ENCODE results near the gene HERC2. TPM values are rescaled to one million over a fixed set of nuclear protein-coding genes. Genes with fewer than 3 reads are reported as not detected.
"Not testable (repeated sequence)": the region's sequence is repeated elsewhere in the genome, so short reads cannot be mapped to it uniquely, and the experiment has no call there.

HERC2 gene
- 42.7 TPM for total RNA-seq

GRCh38 chr15:28322129-28322588, at the start of gene HERC2:
TSS of gene HERC2 (minus strand) at chr15:28322179. CDS start at chr15:28321433, 746 bp downstream.
- H3K27me3 ChIP-seq; H3K27ac ChIP-seq; H3K4me1 ChIP-seq; H3K9me3 ChIP-seq; DNase-seq (ENCODE audit: low spot score in 2 of 2); intact Hi-C loops (cut with DNase I); H3K36me3 ChIP-seq: not testable (repeated sequence)
- H3K4me3 ChIP-seq = peak within 1 kb of the TSS; percentile 33 to 61

- H3K4me3 ChIP-seq; H3K27ac ChIP-seq; H3K36me3 ChIP-seq; DNase-seq (ENCODE audit: low spot score in 2 of 2); H3K9me3 ChIP-seq; H3K27me3 ChIP-seq; H3K4me1 ChIP-seq; intact Hi-C loops (cut with DNase I): not testable (repeated sequence)
Observed at GRCh38 chr15:28365502-28365901, 43.5 kb upstream of the HERC2 start.

DNA sequence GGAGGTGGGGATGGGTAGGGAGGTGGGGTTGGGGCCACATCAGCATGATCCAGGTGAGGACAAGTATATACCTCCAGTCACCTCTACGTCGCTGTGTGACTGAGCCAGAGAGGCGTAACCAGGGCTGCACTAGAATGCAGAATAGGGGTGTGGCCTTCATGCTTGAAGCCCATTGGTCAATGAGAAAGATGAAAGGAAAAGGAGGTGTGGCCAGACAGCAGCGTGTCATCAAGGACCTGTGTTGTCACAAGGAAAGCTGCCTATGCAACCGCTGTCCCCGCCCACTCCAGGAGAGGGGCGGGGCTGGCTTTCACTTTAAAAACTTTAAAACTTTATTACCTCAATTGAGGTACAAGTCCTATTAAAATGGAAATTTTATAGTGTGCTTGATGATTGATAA, 36.0 kb upstream of the HERC2 start, which contains the start of gene GOLGA6L24:
TSS of gene GOLGA6L24 (minus strand) at position 101 of the 400 bp plus-strand sequence. CDS start at position 40, 61 bp downstream.
- intact Hi-C loops (cut with DNase I); H3K36me3 ChIP-seq; H3K27me3 ChIP-seq; H3K9me3 ChIP-seq; H3K4me3 ChIP-seq; DNase-seq (ENCODE audit: low spot score in 2 of 2); H3K4me1 ChIP-seq; H3K27ac ChIP-seq: not testable (repeated sequence)

DNA sequence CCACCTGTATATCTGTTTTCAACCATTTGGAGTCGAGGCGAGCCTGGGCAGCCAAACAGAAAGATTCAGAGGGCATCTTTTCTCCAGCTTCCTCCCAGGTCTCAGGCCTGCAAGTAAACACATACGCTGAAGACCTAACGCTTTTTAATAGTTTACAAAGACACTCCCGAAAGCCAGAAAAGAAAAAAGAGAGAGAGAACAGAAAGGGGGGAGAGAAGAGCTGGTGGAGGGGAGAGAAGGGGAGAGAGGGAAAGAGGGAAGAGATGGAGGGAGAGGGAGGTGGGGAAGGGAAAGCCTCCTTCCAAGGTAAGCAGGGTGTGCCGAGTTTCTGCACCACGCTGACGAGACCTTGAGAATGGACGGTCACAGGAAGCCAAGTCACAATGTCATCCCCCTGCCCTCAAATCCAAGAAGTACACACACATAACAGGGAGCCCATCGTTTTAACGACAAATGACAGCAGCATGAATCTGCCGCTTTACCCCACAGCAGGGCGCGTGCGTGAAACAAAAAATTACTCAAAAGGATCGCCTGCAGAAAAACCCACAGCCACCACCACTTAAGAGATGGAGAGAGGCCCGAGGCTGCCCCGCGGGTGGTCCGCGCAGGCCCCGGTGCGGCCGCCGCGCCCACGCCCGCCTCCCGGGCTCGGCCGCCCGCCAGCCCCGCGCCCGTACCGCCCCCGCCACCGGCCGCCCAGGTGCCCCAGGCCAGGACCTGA, 461 bp downstream of the HERC2 start:
- H3K27ac ChIP-seq; intact Hi-C loops (cut with DNase I): not testable (repeated sequence)

DNA sequence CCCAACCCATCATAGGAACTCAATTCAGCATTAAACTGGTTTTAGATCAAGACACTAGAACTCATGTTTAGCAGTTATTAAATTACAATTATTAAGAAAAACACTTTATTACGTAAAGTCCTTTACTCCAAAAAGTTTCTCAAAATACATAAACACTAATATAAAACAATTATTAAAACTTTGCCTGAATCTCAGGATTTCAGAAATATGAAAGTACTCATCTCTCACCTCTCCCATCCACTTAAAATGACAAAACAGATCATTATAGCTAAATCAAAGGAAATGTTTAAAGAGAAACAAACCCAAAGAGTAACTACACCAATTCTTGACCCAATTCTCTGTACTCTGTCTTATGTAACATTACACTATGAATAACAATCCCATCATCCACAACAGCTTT, 2.3 kb downstream of the HERC2 start:
- H3K9me3 ChIP-seq; DNase-seq (ENCODE audit: low spot score in 2 of 2); intact Hi-C loops (cut with DNase I); H3K27ac ChIP-seq; H3K27me3 ChIP-seq; H3K4me1 ChIP-seq; H3K4me3 ChIP-seq: not testable (repeated sequence)
- H3K36me3 ChIP-seq = peaks cover 15 to 21% of the 10 kb centered on the region in 2 donors

More for the DNA sequence above, 461 bp downstream of the HERC2 start:
- H3K4me3 ChIP-seq = peak overlapping the region; percentile 33 to 61
- not testable (repeated sequence) for DNase-seq (ENCODE audit: low spot score in 2 of 2); H3K36me3 ChIP-seq; H3K27me3 ChIP-seq; H3K9me3 ChIP-seq; H3K4me1 ChIP-seq

DNA sequence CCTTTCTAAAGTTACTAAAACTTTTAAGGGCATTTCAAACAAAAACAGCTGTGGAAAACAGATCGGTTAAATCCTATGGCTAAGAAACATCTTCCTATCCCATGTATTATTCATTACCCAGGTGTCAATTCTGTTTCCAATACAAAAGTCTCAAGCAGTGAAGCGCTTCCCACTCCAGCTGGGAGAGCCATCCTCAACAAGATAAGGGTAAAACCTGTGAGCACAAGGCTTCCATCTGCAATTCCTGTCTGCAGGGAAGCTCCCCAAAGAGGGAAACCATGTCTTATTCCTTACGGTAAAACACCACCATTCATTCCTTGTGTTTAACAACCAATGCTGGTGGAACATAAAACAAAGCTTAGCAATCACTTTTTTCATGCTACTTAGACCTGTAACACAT, 3.2 kb downstream of the HERC2 start:
- not testable (repeated sequence) for H3K27me3 ChIP-seq, H3K9me3 ChIP-seq

GRCh38 chr15:28318122-28318521, 3.9 kb downstream of the HERC2 start:
- DNase-seq (ENCODE audit: low spot score in 2 of 2); intact Hi-C loops (cut with DNase I); H3K27me3 ChIP-seq; H3K4me3 ChIP-seq; H3K4me1 ChIP-seq; H3K9me3 ChIP-seq; H3K27ac ChIP-seq: not testable (repeated sequence)
- H3K36me3 ChIP-seq = peaks cover 21 to 31% of the 10 kb centered on the region in 2 donors

More for the DNA sequence above, 3.2 kb downstream of the HERC2 start:
- DNase-seq (ENCODE audit: low spot score in 2 of 2); H3K4me1 ChIP-seq; H3K27ac ChIP-seq; intact Hi-C loops (cut with DNase I); H3K4me3 ChIP-seq: not testable (repeated sequence)
- H3K36me3 ChIP-seq = peaks cover 21 to 29% of the 10 kb centered on the region in 2 donors

- H3K9me3 ChIP-seq; H3K4me1 ChIP-seq; DNase-seq (ENCODE audit: low spot score in 2 of 2); intact Hi-C loops (cut with DNase I); H3K4me3 ChIP-seq; H3K27me3 ChIP-seq; H3K27ac ChIP-seq: not testable (repeated sequence)
- peaks cover 21 to 34% of the 10 kb centered on the region in 2 donors for H3K36me3 ChIP-seq
Observed at GRCh38 chr15:28316958-28317357, 5.0 kb downstream of the HERC2 start.

- DNase-seq (ENCODE audit: low spot score in 2 of 2); intact Hi-C loops (cut with DNase I): not testable (repeated sequence)
- H3K36me3 ChIP-seq = peaks cover 26 to 32% of the 10 kb centered on the region in 2 donors
Observed at GRCh38 chr15:28310454-28310853, 11.5 kb downstream of the HERC2 start.

GRCh38 chr15:28308718-28309117, 13.3 kb downstream of the HERC2 start:
- DNase-seq (ENCODE audit: low spot score in 2 of 2); intact Hi-C loops (cut with DNase I); H3K4me3 ChIP-seq; H3K27ac ChIP-seq; H3K4me1 ChIP-seq; H3K27me3 ChIP-seq: not testable (repeated sequence)
- Histone ChIP-seq H3K9me3 (peaks cover 9 to 17% of the 10 kb centered on the region in 2 donors), H3K36me3 (peaks cover 13 to 16% of the 10 kb centered on the region in 2 donors)

More at GRCh38 chr15:28310454-28310853, 11.5 kb downstream of the HERC2 start:
- H3K9me3 ChIP-seq = peaks cover 9 to 17% of the 10 kb centered on the region in 2 donors
- H3K4me1 ChIP-seq, H3K4me3 ChIP-seq, H3K27ac ChIP-seq, H3K27me3 ChIP-seq: not testable (repeated sequence)

DNA sequence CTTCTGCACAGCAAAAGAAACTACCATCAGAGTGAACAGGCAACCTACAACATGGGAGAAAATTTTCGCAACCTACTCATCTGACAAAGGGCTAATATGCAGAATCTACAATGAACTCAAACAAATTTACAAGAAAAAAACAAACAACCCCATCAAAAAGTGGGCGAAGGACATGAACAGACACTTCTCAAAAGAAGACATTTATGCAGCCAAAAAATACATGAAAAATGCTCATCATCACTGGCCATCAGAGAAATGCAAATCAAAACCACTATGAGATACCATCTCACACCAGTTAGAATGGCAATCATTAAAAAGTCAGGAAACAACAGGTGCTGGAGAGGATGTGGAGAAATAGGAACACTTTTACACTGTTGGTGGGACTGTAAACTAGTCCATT, 16.3 kb downstream of the HERC2 start:
- Histone ChIP-seq H3K9me3 (peaks cover 9 to 17% of the 10 kb centered on the region in 2 donors), H3K36me3 (peaks cover 8 to 12% of the 10 kb centered on the region in 2 donors)
- intact Hi-C loops (cut with DNase I); DNase-seq (ENCODE audit: low spot score in 2 of 2); H3K27me3 ChIP-seq; H3K27ac ChIP-seq; H3K4me1 ChIP-seq; H3K4me3 ChIP-seq: not testable (repeated sequence)

DNA sequence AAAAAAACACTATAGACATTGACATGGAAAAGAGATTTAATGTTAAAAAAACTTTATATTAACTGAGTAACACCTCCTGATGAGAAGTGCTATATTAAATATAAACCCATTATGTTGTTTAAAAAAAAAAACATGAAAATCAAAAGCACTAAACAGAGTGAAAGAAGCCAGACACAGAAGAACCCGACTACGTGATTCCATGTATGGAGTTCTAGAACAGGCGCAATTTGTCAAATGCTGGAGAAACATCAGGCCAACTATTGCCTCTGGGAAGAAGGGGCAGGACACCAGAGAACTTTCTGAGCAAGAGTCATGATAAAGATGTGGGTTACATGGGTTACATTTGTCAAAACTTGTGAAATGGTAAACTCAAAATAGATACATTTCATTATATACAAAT, 24.5 kb downstream of the HERC2 start:
- H3K36me3 ChIP-seq; intact Hi-C loops (cut with DNase I); H3K9me3 ChIP-seq; H3K27ac ChIP-seq; H3K27me3 ChIP-seq; H3K4me1 ChIP-seq; DNase-seq (ENCODE audit: low spot score in 2 of 2); H3K4me3 ChIP-seq: not testable (repeated sequence)

DNA sequence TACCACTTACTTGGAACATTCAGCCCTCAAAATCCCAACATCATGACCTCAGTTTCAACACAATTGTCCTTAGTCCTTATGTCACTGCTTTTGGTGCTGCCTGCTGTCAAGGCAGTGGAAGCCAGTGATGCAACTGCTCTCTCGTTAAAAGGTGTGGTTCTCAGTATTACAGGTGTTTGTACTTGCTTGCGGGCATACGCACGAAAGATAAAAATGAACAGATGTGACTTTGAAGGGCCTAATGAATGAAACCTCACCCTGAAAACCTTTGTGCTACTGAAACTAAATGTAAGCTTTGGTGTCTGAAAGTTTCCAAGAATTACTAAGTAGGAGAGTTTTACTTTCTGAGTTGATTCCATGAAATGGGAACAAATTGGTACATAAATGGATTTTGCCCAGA, 25.2 kb downstream of the HERC2 start:
- H3K36me3 ChIP-seq; DNase-seq (ENCODE audit: low spot score in 2 of 2); H3K27me3 ChIP-seq; H3K27ac ChIP-seq; intact Hi-C loops (cut with DNase I); H3K4me3 ChIP-seq; H3K9me3 ChIP-seq; H3K4me1 ChIP-seq: not testable (repeated sequence)

DNA sequence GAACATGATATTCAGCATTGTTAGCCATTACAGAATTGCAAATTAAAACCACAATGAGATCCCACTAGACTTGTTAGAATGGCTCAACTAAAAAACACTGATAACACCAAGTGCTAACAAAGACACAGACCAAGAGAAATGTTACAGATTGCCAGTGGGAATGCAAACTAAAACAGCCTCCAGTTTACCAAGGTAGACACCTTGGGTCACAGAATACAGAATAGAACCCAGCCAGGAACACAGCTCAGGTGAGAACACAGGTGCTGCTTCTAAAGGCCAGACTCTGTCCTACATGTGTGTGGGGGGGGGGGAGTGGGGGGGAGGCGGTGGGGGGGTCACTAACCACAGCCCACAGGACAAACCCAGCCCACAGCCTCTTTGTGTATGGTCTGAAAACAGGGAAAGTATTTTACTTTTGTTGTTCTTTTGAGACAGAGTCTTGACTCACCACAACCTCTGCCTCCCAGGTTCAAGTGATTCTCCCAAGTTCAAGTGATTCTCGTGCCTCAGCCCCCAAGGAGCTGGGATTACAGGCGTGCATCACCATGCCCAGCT, 26.9 kb downstream of the HERC2 start:
- peaks cover 11 to 25% of the 10 kb centered on the region in 2 donors for H3K36me3 ChIP-seq
- H3K27me3 ChIP-seq; H3K4me3 ChIP-seq; H3K9me3 ChIP-seq; intact Hi-C loops (cut with DNase I); H3K27ac ChIP-seq; DNase-seq (ENCODE audit: low spot score in 2 of 2); H3K4me1 ChIP-seq: not testable (repeated sequence)
